CD4-positive, alpha-beta T cell treated with Interleukin-4 for 1 hour (primary cell): Measurements from ENCODE around the gene DDX10.

ENCODE experiments used
- DNase-seq, 2 donors: peaks; one replicate each; pipeline ENCODE4 v3.0.0-alpha.2; 2020 to 2022

DDX10 gene

DNA sequence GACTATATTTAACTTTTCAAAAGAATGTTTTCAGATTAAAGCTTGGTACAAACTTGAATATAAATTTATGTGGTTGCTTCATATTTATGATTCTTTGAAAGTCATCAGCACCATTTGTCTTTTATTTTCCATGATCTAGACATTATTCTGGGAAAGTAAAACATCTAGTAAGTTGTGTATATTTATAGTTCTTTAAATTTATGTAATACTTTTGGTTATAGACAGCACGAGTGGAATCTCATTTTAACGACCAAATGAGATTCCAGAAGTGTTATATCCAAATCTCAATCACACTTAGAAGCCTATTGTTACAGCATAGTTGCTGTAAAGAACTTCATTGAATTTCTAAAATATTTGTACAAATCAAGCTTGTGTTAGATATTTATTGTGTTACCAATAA is 212.3 kb downstream of the DDX10 start:
- DNase-seq = no peak

GRCh38 chr11:108880510-108880909 is 215.6 kb downstream of the DDX10 start:
- no peak for DNase-seq

- no peak for DNase-seq
These were observed 216.3 kb downstream of the DDX10 start for GRCh38 chr11:108881131-108881530.

GRCh38 chr11:108882211-108882831 is 217.5 kb downstream of the DDX10 start:
- DNase-seq = no peak

DNA sequence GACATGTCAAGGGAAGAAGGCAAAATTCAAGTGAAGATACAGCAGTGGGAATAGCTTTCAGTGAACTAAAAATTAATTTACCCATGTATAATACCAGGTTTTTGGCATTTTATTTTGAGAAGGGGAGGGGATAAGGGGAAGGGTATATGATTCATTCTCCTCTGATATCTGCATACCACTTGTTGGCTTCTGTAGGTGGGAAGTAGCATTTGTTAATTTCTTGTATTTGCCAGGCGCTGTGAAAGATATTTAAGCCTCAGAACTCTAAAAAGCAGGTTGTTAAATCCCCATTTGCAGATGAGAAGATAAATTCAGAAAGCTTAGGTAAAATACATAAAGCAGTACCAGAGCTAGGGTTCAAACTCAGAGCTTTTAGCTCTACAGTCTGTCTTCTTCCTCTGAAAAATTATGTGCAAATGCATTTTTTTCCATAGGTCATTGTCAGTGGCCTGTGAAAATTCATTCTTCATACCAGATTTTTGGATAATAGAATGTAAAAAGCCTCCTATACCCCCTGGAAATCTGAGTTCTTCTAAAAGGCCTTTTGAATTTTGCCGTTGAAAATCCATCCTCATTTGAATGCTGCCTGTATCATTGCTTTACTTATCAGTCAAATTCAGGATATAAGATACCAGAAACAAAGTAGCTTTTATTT is 221.3 kb downstream of the DDX10 start:
- DNase-seq = no peak

DNA sequence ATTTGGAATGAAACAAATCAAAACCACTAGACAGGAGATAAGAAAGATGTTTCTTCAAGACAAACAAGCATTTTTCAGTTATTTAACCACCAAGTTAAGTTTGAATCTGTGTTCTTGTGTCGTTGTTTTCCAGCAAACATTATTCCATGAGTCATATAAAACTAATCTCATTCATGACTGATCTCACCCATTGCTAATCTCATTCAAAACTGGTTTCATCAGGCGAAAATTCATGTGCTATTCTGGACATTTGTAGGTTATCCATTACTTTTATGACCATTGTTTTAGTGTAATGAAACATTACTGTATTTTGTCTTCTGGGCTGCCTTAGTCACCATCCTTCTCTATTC is 221.8 kb downstream of the DDX10 start:
- DNase-seq = no peak

DNA sequence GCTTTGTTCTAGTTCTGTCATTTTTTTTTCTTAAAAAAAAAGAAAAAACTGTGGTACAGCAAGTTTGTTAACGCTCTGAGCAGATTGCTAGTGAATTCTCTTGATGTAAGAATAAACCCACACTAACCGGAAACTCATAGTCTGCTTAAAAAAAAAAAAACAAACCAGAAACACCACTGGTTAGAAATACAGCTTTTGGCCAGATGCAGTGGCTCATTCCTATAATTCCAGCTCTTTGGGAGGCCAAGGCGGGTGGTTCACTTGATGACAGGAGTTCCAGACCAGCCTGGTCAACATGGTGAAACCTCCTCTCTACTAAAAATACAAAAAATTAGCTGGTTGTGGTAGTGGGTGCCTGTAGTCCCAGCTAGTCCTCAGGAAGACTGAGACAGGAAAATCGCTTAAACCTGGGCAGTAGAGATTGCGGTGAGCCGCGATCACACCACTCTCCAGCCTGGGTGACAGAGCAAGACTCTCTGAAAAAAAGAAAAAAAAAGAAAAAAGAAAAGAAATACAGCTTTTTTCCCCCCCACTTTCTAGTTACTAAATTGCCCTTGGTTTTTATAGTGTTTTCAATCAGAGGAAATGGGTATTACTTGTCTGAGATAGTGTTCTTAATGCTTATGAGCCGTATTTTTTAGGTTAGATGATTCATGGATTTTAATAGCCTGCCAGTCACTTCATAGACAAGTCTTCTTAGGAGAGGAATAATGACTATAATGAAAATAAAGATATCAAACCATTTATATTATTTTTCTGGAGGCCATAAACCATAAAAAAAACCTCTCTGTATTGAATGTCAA is 222.8 kb downstream of the DDX10 start:
- no peak for DNase-seq

DNA sequence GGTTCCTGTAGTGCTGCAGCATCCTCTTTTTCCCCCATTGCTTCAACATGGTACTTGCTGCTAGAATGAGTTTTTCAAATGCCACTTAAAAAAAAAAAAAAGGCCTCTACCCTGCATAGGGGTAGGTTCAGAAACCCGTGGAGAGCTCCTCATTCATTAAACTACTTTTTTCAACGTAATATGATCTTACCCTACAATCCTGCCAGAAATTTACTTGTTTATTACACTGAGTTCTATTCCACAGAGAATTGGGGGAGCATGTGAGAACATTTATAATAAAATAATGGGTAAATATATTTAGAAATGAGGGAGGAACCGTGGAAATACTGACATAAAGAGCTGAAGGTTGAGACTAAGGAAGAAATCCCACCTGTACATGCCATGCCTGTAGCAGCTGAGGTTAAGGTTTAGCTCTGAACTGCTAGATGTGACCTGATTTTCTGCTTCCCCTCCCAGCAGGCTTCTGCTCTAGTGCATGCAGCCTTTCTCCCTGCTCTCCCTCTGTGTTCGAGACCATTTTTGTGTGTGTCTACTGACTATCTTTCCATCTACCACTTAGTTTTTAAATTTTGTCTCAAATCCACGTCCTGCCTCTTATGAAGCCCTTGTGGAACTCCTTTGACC is 225.7 kb downstream of the DDX10 start:
- no peak for DNase-seq

DNA sequence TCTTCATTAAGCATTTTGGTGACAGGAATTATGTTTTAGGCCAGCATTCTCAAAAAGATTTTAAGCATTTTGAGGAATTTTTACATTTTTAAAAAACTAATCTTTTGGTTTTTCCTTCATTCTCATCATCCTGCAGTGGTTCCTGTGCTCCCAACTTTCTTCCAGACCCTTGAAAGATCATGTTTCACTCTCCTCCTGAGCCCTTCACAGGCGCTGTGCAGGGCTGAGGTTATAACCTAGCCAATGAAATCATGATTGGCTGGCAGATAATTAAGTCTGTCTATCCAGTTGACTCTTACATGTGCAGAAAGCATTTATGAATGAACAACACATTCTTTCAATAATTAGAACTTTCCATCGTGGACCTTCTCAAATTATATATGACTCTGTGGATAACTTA is 226.3 kb downstream of the DDX10 start:
- no peak for DNase-seq

DNA sequence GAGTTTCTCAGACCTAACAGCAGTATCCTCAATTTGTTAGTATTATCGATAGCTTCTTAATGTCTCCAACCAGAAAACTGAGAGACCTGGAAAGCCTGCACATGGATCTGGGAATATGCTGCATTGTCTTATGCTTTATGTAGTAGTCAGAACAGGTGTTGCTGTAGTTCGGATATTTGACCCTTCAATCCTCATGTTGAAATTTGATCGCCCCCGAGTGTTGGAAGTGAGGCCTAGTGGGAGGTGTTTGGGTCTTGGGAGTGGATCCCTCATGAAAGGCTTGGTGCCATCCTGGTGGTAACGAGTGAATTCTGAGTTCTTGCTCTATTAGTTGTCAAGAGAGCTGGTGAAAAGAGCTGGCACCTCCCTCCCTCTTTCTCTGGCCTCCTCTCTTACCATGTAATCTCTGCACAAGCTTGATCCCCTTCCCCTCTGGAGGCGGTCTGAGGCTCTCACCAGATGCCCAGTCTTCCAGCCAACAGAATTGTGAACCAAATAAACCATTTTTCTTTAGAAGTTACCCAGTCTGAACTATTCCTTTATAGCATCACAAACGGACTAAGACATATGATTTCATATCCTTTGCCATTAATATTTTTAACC is 227.1 kb downstream of the DDX10 start:
- DNase-seq = no peak

DNA sequence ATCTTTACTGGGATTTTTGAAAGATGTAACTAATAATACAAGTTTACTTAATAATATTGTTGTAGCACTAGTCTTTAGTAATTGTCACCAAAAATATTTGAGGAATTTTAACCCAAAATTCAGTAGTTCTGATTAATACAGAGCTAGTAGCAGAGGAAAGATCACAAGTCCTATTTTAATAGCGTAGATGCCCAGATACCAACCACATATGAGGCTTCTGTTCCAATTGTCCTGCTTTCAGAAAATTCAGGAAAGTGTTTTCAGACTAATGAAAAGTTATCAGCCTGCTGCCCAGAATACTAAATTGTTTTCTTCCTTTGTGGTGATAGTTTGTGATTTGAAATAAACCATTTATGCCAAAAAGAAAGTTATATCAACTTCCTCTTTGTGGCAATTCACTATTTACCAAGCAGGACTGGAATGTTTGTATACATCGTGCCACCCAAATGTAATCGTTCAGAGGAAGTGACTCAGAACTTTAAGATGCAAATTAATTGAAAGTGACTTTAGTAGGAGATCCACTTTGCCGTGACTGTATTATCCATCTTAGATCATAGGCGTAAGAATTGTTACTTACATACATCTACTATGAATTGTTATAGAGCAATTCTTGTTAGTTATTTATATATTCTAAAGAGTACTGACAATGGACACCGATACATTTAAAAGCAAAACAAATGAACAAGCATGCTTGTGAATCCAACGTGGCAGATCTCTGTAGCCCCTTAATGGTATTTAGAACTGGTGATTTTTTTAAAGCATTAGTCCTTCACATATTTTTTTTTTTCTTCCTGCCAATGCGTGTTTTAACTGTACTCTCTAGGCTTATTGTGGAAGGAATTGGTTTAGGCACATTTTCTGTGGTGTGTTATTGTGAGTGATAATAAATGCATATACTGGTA is 231.0 kb downstream of the DDX10 start:
- DNase-seq = no peak

DNA sequence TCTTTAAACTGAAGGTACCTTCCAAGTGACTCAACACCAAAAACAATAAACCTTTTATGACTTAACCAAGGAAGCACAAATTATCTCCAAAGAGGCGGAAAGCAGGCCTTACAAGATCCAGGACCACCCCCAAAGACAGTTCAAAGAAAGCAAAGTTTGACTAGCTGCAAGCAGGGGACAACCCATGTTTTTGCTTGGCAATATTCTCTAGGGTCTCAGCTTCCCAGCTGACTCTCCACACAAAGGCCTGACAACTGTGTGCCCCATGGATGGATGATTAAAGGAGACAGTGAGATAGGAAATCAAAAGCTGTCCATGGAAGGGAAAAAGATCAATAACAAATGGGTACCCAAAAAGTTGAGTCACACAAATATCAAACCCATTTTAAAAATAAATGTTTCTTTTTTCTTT is 232.2 kb downstream of the DDX10 start:
- no peak for DNase-seq

DNA sequence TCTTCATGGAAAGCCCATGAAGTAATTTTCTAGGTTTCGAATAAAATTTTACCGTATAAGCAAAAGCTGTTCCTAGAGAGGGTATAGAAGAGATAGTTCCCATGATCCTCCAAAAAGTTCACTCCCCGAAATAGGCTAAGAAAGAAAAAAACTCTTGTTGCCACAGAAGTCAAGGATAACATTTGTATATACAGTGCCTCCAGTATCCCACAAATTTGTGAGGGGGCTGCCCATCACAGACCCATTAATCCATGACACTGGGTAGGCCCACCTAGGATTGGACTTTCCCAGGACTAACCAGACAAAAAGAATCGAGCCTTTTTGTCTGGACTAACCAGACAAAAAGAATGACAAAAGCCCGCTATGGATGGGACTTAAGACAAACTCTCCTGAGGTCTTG is 233.0 kb downstream of the DDX10 start:
- DNase-seq = no peak

DNA sequence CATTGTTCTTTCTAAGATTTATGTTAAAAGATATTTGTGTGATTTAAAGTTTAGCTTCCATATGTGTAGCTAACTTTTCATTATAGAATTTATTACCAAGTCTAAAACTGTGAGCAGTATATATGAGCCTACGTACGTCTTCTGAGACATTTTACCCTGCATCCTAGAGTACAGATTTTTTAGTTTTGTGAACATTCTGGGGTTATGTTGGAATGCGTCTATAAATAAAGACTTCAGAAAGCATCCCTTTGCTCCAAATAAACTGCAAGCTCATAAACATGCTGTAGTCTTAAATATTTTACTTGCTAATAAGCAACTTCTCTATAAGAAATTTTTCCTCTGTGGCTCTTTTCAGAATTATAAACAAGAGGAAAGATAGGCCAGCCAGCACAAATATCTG is 236.5 kb downstream of the DDX10 start:
- no peak for DNase-seq

- no peak for DNase-seq
These were observed 237.2 kb downstream of the DDX10 start for GRCh38 chr11:108902027-108902469.

GRCh38 chr11:108904480-108904879 is 239.6 kb downstream of the DDX10 start:
- no peak for DNase-seq

GRCh38 chr11:108906329-108906728 is 241.5 kb downstream of the DDX10 start:
- DNase-seq = no peak

GRCh38 chr11:108906826-108907225 is 242.0 kb downstream of the DDX10 start:
- no peak for DNase-seq

- no peak for DNase-seq
These were observed 244.2 kb downstream of the DDX10 start for GRCh38 chr11:108909041-108909440.

DNA sequence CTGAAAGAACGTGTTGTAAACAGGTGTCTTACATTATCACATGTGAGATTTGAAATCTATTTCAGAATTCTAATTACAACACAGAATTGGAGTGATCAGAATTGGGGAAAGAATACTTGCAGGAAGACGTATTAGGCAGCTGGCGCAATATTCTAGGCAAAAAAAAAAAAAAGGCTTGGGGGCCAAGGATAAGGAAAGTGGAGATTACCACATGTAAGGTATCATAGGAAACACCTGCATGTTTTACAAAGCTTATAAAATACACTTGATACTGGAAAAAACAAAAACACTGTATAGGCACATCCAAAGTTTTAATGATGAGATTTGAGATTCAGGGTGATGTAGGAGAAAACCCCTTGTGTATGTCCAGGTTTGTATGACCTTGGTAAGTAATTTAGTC is 245.1 kb downstream of the DDX10 start:
- no peak for DNase-seq

DNA sequence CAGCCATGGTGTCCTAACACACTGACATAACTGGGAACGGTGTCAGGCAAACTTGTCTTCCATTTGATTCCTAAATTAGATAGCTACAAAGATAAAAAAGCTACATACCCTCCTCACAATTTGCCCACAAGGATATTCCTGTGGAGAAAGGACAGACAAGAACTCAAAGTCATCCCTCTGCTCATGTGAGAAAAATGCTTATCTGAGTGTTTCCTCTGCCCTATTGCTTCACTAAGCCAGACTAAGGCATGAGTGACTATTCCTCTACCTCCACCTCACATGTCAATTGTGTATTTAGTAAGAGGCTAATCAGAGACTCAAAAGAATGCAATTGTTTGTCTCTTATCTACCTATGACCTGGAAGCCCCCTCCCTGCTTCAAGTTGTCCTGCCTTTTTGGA is 247.7 kb downstream of the DDX10 start:
- DNase-seq = no peak

GRCh38 chr11:108913204-108913603 is 248.3 kb downstream of the DDX10 start:
- DNase-seq = no peak
